ENCODE measurements around the gene ACTL7A.

ACTL7A gene

DNA sequence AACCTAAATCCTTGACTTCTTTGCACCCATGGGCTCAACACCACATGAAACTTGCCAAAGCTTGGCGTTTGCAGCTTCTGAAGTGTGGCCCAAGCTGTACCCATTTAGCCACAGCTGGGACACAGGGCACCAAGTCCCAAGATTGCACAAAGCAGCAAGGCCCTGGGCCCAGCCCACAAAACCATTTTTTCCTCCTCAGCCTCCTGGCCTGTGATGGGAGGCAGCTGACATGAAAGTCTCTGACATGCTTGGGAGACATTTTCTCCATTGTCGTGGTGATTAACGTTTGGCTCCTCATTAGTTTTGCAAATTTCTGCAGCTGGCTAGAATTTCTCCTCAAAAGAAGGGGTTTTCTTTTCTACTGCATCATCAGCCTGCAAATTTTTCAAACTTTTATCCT is 38.2 kb upstream of the ACTL7A start:
- H3K4me3 ChIP-seq (ENCODE audit: low read depth, low read length), result no peak overlapping the region
- H3K27ac ChIP-seq, result no peak overlapping the region
- H3K4me1 ChIP-seq, result no peaks in the 10 kb centered on the region
- no peak overlapping the region for H3K4me2 ChIP-seq (ENCODE audit: low read length)
- H3K36me3 ChIP-seq (ENCODE audit: control insufficient read depth, insufficient read depth, low read length), result no peaks in the 10 kb centered on the region
- H3K9ac ChIP-seq, result no peak overlapping the region
- H2AFZ ChIP-seq, result no peak overlapping the region
- H3K79me2 ChIP-seq, result no peaks in the 10 kb centered on the region
- no peaks in the 10 kb centered on the region for H3K27me3 ChIP-seq (ENCODE audit: control insufficient read depth, insufficient read depth, low read length)
- TF ChIP-seq, protein P1, sequence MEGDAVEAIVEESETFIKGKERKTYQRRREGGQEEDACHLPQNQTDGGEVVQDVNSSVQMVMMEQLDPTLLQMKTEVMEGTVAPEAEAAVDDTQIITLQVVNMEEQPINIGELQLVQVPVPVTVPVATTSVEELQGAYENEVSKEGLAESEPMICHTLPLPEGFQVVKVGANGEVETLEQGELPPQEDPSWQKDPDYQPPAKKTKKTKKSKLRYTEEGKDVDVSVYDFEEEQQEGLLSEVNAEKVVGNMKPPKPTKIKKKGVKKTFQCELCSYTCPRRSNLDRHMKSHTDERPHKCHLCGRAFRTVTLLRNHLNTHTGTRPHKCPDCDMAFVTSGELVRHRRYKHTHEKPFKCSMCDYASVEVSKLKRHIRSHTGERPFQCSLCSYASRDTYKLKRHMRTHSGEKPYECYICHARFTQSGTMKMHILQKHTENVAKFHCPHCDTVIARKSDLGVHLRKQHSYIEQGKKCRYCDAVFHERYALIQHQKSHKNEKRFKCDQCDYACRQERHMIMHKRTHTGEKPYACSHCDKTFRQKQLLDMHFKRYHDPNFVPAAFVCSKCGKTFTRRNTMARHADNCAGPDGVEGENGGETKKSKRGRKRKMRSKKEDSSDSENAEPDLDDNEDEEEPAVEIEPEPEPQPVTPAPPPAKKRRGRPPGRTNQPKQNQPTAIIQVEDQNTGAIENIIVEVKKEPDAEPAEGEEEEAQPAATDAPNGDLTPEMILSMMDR (IDR thresholded peaks at IDR 0.05), result no peak
- no peaks in the 10 kb centered on the region for H3K9me3 ChIP-seq (ENCODE audit: control insufficient read depth, low read length)

DNA sequence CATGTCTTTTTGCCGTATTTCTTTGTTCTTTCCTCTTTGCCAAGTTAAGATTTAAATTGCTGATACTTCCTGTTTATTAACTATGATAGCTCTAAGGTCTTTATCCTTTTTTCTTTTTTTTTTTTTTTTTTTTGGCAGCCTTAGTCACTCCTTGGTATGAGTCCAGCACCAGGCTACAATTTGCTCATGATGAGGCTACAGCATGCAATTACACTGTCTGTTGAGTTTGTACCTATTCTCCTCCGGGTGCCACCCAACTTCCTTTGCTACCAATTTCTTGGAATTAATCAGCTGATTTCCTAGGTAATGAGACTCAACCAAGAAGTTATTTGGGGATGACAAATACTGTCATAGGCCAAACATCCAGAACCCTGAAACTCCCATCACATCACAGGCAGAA is 31.8 kb upstream of the ACTL7A start:
- TF ChIP-seq, protein P1 (IDR thresholded peaks at IDR 0.05), result no peak
- Histone ChIP-seq H3K27me3 (ENCODE audit: control insufficient read depth, insufficient read depth, low read length) (no peaks in the 10 kb centered on the region), H3K9me3 (ENCODE audit: control insufficient read depth, low read length) (no peaks in the 10 kb centered on the region), H3K79me2 (no peaks in the 10 kb centered on the region), H3K27ac (no peak overlapping the region), H3K9ac (no peak overlapping the region), H3K4me2 (ENCODE audit: low read length) (no peak overlapping the region), H3K36me3 (ENCODE audit: control insufficient read depth, insufficient read depth, low read length) (no peaks in the 10 kb centered on the region), H3K4me3 (ENCODE audit: low read depth, low read length) (no peak overlapping the region), H2AFZ (no peak overlapping the region), H3K4me1 (no peaks in the 10 kb centered on the region)

DNA sequence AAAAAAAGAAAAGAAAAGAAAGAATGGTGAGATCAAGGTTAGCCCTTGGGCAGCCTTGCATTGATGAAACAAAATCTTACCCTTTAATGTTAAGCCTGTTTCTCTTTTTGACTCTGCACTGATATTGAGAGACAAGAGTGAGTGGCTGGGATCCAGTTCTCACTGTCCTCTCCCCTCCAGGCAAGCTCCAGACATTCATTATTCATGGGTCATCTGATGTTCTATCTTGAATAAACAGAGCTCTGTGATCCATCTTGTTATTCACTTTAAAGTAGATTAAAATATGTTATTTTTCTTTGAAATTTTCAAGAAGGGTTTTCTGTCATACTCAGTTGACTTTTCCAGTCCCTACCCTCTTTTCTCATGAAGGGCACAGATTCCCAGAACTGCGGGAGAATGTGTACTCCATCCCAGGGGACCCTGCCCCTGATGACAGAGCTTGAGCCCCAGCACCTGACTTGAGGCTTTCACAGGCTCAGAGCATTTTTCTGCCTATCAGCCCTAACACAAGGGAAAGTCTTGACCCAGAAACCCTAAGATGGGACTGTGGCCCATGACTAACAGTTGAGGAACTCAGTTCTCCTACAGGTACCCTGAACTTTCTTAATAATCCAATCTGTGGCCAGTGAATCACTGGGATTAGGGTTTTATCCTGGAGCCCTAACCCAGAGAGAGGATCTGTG is 30.4 kb upstream of the ACTL7A start:
- Histone ChIP-seq H3K9ac (no peak overlapping the region), H3K9me3 (ENCODE audit: control insufficient read depth, low read length) (no peaks in the 10 kb centered on the region), H3K4me1 (no peaks in the 10 kb centered on the region), H3K79me2 (no peaks in the 10 kb centered on the region), H3K4me3 (ENCODE audit: low read depth, low read length) (no peak overlapping the region), H3K4me2 (ENCODE audit: low read length) (no peak overlapping the region), H3K36me3 (ENCODE audit: control insufficient read depth, insufficient read depth, low read length) (no peaks in the 10 kb centered on the region), H3K27me3 (ENCODE audit: control insufficient read depth, insufficient read depth, low read length) (no peaks in the 10 kb centered on the region), H2AFZ (no peak overlapping the region), H3K27ac (no peak overlapping the region)
- TF ChIP-seq, protein P1 (IDR thresholded peaks at IDR 0.05), result no peak

DNA sequence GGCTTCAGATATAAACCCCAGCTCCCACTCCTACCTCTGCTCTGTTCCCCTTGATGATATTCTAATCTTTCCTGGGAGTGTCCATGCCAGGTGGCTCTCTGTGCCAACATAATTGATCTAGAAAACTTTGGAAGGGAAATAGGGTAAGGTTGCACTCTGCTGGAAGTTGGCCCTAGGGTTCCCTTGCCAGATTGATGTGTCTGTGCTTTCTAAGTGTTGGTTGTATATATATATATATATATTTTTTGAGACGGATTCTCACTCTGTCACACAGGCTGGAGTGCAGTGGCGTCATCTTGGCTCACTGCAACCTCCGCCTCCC is 29.9 kb upstream of the ACTL7A start:
- Histone ChIP-seq H3K9me3 (ENCODE audit: control insufficient read depth, low read length) (no peaks in the 10 kb centered on the region), H2AFZ (no peak overlapping the region), H3K4me2 (ENCODE audit: low read length) (no peak overlapping the region), H3K79me2 (no peaks in the 10 kb centered on the region), H3K4me3 (ENCODE audit: low read depth, low read length) (no peak overlapping the region), H3K4me1 (no peaks in the 10 kb centered on the region), H3K27ac (no peak overlapping the region), H3K27me3 (ENCODE audit: control insufficient read depth, insufficient read depth, low read length) (no peaks in the 10 kb centered on the region), H3K9ac (no peak overlapping the region), H3K36me3 (ENCODE audit: control insufficient read depth, insufficient read depth, low read length) (no peaks in the 10 kb centered on the region)
- TF ChIP-seq, protein P1 (IDR thresholded peaks at IDR 0.05), result no peak

DNA sequence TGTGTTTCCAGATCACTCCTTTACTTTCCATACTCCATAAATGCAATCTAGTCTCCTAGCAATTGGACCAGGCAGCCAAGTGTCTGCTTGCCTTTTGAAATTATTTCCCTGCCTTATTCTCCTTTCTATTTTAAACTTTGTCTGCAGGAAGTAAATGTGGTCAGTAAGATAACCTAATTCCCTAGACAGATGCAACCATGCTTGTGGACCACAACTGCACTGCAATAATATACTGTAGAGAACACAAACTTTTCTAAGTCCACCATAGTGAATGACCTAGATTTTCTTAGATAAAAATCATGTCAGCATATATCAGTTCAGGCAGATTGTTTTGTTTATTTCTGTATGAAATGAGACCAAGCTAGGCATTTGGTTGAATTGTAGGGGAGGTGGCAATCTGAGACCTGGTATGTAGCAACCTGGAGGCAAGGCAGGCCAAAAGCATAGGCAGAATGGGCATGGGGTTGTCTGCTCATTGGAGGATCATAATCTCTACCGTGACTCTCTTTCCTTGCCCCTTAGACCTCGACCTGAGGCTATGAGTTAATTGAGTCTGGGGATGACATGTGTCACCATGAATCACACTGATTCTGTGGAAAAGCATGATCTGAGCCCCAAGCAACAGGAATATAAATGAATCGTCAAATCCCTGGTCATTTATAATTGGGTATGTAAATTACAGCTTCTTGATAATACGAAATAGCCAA is 27.0 kb upstream of the ACTL7A start:
- H3K27ac ChIP-seq, result no peak overlapping the region
- H3K9ac ChIP-seq, result no peak overlapping the region
- H3K9me3 ChIP-seq (ENCODE audit: control insufficient read depth, low read length), result no peaks in the 10 kb centered on the region
- no peak overlapping the region for H3K4me2 ChIP-seq (ENCODE audit: low read length)
- TF ChIP-seq, protein P1 (IDR thresholded peaks at IDR 0.05), result no peak
- H3K79me2 ChIP-seq, result no peaks in the 10 kb centered on the region
- H2AFZ ChIP-seq, result no peak overlapping the region
- no peaks in the 10 kb centered on the region for H3K36me3 ChIP-seq (ENCODE audit: control insufficient read depth, insufficient read depth, low read length)
- no peaks in the 10 kb centered on the region for H3K4me1 ChIP-seq
- no peaks in the 10 kb centered on the region for H3K27me3 ChIP-seq (ENCODE audit: control insufficient read depth, insufficient read depth, low read length)
- no peak overlapping the region for H3K4me3 ChIP-seq (ENCODE audit: low read depth, low read length)

Measured in parathyroid adenoma (tissue), 2 donors.